ENCODE results near the gene LMNA.
A peak's percentile ranks its signal among the peaks of the same experiment; 100 is the strongest.

LMNA gene

DNA sequence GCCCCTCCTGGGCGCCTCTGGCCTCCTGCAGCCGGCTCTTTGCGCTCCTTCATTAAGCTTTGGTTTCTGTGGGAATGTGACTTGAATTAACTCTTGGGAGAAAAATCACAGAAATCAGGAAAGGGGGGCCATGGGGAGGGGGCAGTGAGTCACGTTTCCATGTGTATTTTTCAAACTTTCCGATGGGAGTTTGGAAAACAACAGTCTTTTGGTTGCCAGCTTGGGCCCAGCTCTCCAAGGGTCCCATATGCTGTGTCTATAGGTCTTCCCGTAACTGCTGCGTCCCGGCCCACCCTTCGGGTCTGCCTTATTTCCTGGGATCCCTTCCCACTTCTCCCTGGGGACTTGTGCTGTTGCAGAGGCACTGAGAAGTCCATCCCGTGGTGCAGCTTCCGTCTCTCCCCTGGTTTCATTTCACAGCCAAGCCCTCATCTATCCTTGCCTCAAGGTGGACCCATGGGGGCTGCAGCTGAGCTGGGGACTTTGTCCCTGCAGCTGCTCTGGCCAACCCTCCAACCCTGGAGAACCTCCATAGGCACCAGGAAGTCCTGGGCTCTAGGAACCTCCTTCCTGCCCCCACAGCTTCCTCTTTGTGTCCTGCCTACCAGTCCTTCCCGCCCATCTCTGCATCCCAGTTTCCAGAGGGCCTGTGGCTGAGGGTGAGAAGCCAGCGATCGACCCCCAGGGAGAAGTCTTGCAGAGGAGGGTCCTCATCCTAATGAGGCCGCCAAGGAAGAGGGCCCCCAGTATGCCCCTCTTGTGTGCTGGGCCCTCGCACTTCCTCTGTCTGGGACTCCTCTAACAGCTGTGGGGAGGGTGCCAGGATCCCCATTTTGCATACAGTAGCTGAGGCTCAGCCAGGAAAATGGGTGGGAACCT is 11.6 kb upstream of the LMNA start:
- TF ChIP-seq Cebpa-rat (IDR thresholded peaks at IDR 0.05) = no peak
- Histone ChIP-seq H3K4me3 (no peak overlapping the region), H3K27me3 (peaks cover 10% of the 10 kb centered on the region; the same call in 1 of the 2 replicates), H3K36me3 (no peaks in the 10 kb centered on the region), H3K4me2 (peak overlapping the region; percentile 90), H4K20me1 (peaks cover 29% of the 10 kb centered on the region), H3K9ac (no peak overlapping the region), H3K27ac (no peak overlapping the region), H3K9me3 (no peaks in the 10 kb centered on the region), H3K4me1 (peaks cover 57% of the 10 kb centered on the region)

DNA sequence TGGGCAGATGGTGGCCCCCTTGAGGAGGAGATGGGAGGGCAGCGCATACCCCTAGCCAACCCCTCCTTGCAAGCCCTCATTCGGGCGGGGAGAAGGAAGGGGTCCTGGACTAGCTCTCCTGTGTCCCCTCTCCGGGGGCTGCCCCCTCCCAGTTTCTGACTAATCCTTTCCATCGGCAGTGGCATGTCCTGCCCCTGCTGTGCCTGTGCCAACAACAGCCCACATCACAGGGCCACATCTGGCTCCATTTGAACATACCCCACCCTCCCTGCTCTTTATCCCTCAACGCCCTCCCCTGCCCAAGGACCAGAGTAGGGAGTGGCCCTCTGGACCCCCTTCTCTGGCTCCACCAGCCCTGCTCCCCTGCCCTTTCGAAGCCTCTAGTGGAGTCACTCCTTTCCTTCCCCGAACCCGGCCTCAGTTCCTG is 11.0 kb upstream of the LMNA start:
- peak overlapping the region; percentile 90 for H3K4me2 ChIP-seq
- no peak overlapping the region for H3K27ac ChIP-seq
- no peaks in the 10 kb centered on the region for H3K9me3 ChIP-seq
- H3K9ac ChIP-seq = no peak overlapping the region
- H4K20me1 ChIP-seq = peaks cover 22% of the 10 kb centered on the region
- H3K36me3 ChIP-seq = no peaks in the 10 kb centered on the region
- peaks cover 54% of the 10 kb centered on the region for H3K4me1 ChIP-seq
- H3K4me3 ChIP-seq = no peak overlapping the region
- TF ChIP-seq Cebpa-rat (IDR thresholded peaks at IDR 0.05) = no peak
- peaks cover 10% of the 10 kb centered on the region; the same call in 1 of the 2 replicates for H3K27me3 ChIP-seq

DNA sequence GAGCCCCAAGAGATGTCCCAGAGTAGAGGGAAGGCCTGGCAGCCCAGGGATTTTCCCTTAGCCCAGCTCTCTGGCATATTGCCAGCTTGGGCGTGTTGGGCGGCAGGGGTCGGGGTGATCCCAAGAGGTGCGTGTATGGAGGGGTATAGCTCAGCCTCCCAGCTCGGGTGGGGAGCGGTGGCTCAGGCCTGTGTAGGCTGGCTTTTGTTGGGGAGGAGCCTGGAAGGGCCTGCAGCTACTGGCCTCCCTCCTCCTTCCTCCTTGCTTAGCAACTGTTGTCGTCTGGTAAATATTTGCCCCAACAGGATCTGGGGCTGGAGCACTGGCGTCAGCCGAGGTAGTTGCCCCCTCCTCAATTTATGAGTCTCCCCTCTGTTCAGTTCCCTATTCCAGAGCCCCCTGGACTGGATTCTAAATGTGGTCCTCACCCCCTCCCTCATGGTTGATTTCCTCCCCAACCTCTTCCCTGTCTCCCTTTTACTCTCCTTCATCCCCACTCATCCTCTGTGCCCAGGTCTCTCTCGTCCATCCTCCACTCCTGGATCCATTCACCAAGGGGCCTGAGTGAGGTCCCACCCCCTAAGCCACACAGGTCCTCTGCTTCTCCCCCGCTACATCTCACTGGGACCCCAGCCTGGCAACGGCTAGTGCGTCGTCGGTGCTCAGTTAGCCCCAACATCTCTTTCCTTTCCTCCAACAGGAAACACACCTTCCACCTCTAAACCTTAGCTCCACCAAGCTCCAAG is 10.3 kb upstream of the LMNA start:
- no peak for TF ChIP-seq Cebpa-rat (IDR thresholded peaks at IDR 0.05)
- no peak overlapping the region for H3K27ac ChIP-seq
- H3K9me3 ChIP-seq = no peaks in the 10 kb centered on the region
- no peak overlapping the region for H3K4me3 ChIP-seq
- peak overlapping the region; percentile 90 for H3K4me2 ChIP-seq
- 0 out of 2 replicates have a peak, but pooled peaks cover 3% of the 10 kb centered on the region for H3K27me3 ChIP-seq
- peaks cover 18% of the 10 kb centered on the region for H4K20me1 ChIP-seq
- no peaks in the 10 kb centered on the region for H3K36me3 ChIP-seq
- peaks cover 54% of the 10 kb centered on the region for H3K4me1 ChIP-seq
- no peak overlapping the region for H3K9ac ChIP-seq

DNA sequence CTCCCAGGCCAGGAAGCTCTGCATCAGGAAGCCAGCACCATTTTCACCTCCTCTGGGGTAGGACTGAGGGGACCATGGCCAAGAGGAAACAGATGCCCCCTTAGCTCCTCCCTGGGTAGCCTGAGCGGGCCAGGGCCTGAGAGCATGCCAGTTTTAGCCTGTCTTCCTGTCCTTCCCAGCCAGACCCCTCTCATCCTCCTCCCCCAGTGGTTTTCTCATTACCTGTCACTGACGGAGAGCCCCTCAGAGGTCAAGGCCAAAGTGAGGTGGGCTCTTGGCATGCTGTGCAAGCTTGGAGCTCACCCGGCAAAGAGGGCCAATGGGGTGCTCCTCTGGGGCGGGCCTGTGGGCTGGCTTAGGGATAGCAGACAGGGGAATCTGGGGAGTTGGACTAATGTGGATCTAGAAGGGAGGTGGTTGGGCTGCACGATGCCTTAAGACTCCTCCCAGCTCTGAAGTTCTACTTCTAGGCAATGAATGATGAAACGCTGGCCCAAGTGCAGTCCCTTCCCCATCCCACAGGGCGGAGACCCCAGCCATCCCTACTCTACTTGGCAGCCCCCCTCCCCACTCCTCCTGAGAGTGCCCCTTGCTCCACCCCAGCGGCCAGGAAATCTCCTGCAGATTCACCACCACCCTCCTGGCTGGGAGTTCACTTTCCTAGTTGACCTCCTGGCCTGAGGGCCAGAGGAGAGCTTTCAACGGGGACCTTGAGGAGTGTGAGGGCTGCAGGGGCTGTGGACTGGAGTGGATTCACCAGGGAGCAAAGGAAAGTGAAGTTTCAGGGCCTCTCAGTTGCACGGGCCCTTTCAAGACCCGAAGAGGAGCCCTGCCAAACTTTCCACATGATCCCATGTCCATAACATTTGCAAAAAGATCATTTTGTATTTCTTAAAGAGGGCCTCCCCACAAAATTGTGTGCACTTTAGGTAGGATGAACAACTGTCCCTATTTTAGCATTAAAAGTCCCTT is 9.4 kb upstream of the LMNA start:
- H3K36me3 ChIP-seq = no peaks in the 10 kb centered on the region
- H3K9ac ChIP-seq = peak overlapping the region; percentile 70
- H3K4me3 ChIP-seq = peak overlapping the region; percentile 66
- peaks cover 54% of the 10 kb centered on the region for H3K4me1 ChIP-seq
- peak overlapping the region; percentile 90 for H3K4me2 ChIP-seq
- H3K27ac ChIP-seq = peak overlapping the region; percentile 66; the same call in 1 of the 2 replicates
- no peaks in the 10 kb centered on the region for H3K9me3 ChIP-seq
- TF ChIP-seq Cebpa-rat (IDR thresholded peaks at IDR 0.05) = no peak
- no peaks in the 10 kb centered on the region for H3K27me3 ChIP-seq
- H4K20me1 ChIP-seq = peaks cover 11% of the 10 kb centered on the region

DNA sequence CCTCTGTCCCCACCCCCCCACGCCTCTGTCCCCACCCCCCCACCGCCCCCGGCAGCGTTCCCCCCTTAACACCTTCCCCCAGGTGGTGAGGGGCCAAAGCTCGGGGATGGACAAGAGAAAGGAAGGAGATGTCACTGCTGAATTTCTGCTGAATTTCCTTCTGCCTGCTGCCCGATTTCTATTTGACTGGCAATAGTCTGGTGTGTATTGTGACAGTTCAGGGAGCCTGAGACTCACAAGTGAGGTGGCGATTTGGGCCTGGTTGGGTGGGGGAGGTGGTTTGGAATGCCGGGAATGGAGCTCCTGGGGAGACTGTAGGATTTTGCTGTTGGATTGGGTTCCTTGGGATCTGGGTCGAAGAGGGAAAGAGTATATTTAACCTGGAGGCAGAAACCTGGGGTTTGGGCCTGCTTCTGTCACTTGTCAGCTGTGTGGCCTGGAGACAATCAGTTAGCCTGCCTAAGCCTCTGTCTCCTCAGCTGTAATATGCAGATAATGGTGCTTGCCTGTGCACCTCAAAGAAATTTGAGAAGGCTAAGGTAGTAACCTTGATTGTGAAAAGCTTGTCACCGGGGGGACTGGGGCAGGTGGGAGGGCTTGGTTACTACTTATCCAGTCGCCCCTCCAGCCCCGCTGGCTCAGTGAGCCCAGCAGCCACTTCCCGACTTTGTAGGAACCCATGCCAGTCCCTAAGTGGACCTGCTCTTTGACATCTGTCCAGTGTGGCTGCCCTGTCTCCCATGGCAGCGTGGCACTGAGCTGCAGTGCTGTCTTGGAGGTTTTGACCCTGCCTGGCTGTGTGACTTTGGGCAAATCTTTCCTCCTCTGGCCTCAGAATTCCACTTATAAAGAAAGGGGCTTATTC is 7.7 kb upstream of the LMNA start:
- H3K4me1 ChIP-seq = peaks cover 51% of the 10 kb centered on the region
- TF ChIP-seq Cebpa-rat (IDR thresholded peaks at IDR 0.05) = no peak
- no peaks in the 10 kb centered on the region for H3K9me3 ChIP-seq
- H3K4me3 ChIP-seq = no peak overlapping the region
- H3K36me3 ChIP-seq = no peaks in the 10 kb centered on the region
- peaks cover 4% of the 10 kb centered on the region; the same call in 1 of the 2 replicates for H4K20me1 ChIP-seq
- peak overlapping the region; percentile 90; the same call in 1 of the 2 replicates for H3K4me2 ChIP-seq
- H3K27ac ChIP-seq = no peak overlapping the region
- no peak overlapping the region for H3K9ac ChIP-seq
- H3K27me3 ChIP-seq = peaks cover 4% of the 10 kb centered on the region

DNA sequence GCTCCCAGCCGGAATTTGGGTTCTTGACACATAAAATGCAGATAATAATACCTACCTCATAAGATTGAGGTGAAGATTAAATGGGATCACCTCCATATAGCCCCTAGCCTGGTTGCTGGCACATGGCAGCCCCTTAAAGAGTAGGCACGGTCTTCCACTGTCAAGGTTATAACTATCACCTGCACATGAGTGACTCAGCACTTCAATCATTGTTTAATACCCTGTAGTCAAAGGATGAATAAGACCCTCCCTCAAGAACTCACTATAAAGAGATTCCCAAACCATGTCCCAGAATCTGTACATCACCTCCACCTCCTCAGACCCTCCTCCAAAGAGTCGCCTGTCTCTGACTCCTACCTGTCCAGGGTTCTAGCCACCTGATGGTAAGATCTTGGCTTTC is 6.5 kb upstream of the LMNA start:
- H3K9ac ChIP-seq = no peak overlapping the region
- H3K4me3 ChIP-seq = no peak overlapping the region
- H3K27me3 ChIP-seq = peaks cover 16% of the 10 kb centered on the region
- H3K4me1 ChIP-seq = peaks cover 39% of the 10 kb centered on the region
- peaks cover 13% of the 10 kb centered on the region; the same call in 1 of the 2 replicates for H4K20me1 ChIP-seq
- no peak overlapping the region for H3K4me2 ChIP-seq
- no peaks in the 10 kb centered on the region for H3K36me3 ChIP-seq
- H3K27ac ChIP-seq = no peak overlapping the region
- no peaks in the 10 kb centered on the region for H3K9me3 ChIP-seq
- no peak for TF ChIP-seq Cebpa-rat (IDR thresholded peaks at IDR 0.05)

DNA sequence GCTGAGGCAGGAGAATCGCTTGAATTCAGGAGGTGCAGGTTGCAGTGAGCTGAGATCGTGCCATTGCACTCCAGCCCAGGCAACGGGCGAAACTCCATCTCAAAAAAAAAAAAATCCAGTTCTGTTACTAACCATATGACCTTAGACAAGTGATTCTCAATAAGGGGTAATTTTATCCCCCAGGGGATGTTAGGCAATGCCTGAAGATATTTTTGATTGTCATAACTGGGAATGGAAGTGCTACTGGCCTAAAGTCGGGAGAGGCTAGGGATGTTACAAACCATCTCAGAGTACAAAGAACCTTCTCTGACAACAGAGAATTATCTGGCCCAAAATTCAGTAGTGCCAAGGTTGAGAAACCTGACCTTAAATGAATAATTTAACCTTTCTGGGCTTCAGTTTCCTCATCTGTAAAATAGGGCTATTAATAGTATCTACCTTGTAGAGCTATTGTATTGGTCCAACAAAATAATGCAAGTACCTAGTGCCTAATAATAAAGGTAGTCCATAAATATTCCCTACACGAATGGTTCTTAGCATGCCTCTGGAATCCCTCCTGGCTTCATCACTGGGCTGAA is 5.8 kb upstream of the LMNA start:
- TF ChIP-seq Cebpa-rat (IDR thresholded peaks at IDR 0.05) = no peak
- Histone ChIP-seq H3K4me3 (no peak overlapping the region), H3K27me3 (peaks cover 23% of the 10 kb centered on the region), H3K4me2 (no peak overlapping the region), H3K9me3 (no peaks in the 10 kb centered on the region), H3K27ac (no peak overlapping the region), H3K36me3 (no peaks in the 10 kb centered on the region), H4K20me1 (peaks cover 20% of the 10 kb centered on the region), H3K9ac (no peak overlapping the region), H3K4me1 (peaks cover 32% of the 10 kb centered on the region)

DNA sequence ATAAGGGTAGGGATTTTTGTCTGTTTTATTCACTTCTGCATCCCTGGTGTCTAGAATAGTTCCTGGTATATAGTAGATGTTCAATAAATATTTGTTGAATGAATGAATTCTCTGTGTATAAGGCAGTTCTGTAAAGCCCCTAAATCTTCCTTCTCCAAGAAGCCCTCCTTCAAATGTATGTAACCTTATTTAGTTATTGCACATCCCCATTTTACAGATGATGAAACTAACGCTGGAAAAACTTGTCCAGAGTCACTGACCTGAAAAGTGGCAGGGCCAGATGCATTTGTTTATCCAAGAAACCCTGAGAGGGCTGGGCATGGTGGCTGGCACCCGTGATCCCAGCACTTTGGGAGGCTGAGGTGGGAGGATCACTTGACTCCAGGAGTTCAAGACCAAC is 4.3 kb upstream of the LMNA start:
- no peak for TF ChIP-seq Cebpa-rat (IDR thresholded peaks at IDR 0.05)
- no peak overlapping the region for H3K27ac ChIP-seq
- no peaks in the 10 kb centered on the region for H3K36me3 ChIP-seq
- no peak overlapping the region for H3K9ac ChIP-seq
- peaks cover 35% of the 10 kb centered on the region for H4K20me1 ChIP-seq
- H3K4me3 ChIP-seq = no peak overlapping the region
- peaks cover 38% of the 10 kb centered on the region for H3K27me3 ChIP-seq
- H3K4me2 ChIP-seq = no peak overlapping the region
- H3K9me3 ChIP-seq = no peaks in the 10 kb centered on the region
- H3K4me1 ChIP-seq = peaks cover 23% of the 10 kb centered on the region

All from BLaER1 (cell line).